GM13977 (cell line): ENCODE data around the gene IL3.

Experiments
- DNase-seq: peaks from one replicate; pipeline ENCODE4 v3.0.0; 2012; ENCODE audit warnings: low spot score
- CTCF ChIP-seq: IDR thresholded peaks from 2 replicates; pipeline ENCODE4 v1.5.1; 2012; ENCODE audit warnings: mild to moderate bottlenecking, control low read depth; ENCODE audit not compliant: insufficient read depth; ENCODE audit errors: extremely low read depth, missing control alignments
- in situ Hi-C: fragments of 300-500 bp; cut with MboI; formaldehyde crosslinking; loops from one replicate; pipeline ENCODE4 v1.12.0; 2022; ENCODE audit warnings: low sequenced_read_pairs, low pct_unique_long_range_greater_than_20kb, mixed read lengths, inconsistent platforms; ENCODE audit not compliant: unreplicated experiment

IL3 gene

GRCh38 chr5:132050661-132051552 is 9.5 kb upstream of the IL3 start:
- DNase-seq, result no peak
- TF ChIP-seq CTCF, result no peak
- in situ Hi-C loops, result loop anchor here (25.0 kb wide), 1 partner anchor 311 kb away; the partner anchor contains the start of gene SLC22A5

- in situ Hi-C loops, result loop anchor here (25.0 kb wide), 1 partner anchor 310 kb away; the partner anchor contains the start of gene SLC22A5
- DNase-seq, result no peak
- no peak for TF ChIP-seq CTCF
Observed at GRCh38 chr5:132052520-132052919, 7.9 kb upstream of the IL3 start.

GRCh38 chr5:132053483-132053882 is 7.0 kb upstream of the IL3 start:
- in situ Hi-C loops, result loop anchor here (25.0 kb wide), 1 partner anchor 309 kb away; the partner anchor contains the start of gene SLC22A5
- DNase-seq, result no peak
- TF ChIP-seq CTCF, result no peak

DNA sequence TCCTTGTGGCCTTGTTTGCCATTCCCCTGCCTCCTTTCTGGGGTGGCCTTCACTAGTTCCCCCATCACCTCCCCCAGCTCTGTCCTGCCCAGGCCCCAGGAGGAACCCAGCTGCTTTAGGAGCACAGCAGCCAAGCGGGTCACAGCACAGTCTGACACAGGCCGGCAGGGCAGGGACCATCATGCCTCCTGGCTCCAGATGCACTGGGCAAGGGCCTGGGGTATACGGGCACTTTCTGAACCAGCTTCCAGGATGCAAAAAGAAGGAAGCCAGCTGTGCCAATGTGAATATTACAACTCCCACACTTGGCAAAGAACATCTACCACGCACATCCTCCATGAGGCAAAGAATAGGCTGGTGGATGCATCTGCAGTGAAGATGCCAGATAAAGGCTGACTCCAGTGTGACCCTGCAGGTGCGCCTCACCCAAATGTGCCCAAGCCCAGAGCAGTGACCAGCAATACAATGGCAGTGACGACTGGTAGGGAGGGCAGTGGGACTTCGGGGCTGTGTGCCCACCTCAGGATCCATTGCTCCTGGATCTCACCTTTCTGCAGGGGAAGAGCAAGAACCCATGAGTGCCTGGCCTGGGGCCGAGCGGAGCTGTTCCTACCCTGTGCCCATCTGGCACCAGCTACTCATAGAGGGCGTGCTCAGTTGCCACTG is 6.3 kb upstream of the IL3 start:
- in situ Hi-C loops, result loop anchor here (25.0 kb wide), 1 partner anchor 308 kb away; the partner anchor contains the start of gene SLC22A5
- TF ChIP-seq CTCF, result no peak
- DNase-seq, result peak; percentile 2

DNA sequence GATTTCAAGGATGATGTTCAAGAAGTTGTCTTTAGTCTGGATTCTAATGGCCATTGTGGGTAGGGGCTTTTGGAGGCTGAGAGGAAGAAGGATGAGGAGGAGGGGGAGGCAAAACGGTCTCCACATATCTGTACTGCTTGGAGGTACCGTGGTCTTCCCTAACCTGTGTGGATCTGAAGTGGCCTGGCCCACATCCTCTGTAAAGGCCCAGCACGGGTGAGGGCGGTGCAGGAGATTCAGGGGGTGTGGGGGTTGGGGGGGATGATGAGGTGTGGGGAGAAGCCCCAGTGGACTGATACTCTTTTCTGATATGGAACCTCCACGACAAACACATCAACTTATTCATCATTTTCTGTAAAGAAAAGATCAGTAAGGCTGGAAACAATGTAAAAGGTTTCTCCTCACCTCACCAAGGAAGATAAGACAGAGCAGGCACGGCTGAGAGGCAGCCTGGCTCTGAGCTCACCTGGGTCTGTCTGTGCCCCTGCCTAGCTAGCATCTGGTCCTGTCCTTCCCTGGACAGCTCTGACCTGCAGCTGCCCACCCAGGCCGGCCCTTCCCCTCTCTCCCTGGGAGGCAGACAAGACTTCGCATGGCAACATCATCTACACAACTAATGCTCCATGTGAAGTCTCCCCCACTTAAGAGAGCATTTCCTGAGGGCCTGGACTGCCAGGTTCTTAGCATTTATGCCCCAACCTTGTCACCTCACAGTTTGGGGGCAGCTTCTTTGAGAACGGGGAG is 5.6 kb upstream of the IL3 start:
- TF ChIP-seq CTCF, result no peak
- DNase-seq, result peak; percentile 7
- in situ Hi-C loops, result loop anchor here (25.0 kb wide), 1 partner anchor 307 kb away; the partner anchor contains the start of gene SLC22A5

DNA sequence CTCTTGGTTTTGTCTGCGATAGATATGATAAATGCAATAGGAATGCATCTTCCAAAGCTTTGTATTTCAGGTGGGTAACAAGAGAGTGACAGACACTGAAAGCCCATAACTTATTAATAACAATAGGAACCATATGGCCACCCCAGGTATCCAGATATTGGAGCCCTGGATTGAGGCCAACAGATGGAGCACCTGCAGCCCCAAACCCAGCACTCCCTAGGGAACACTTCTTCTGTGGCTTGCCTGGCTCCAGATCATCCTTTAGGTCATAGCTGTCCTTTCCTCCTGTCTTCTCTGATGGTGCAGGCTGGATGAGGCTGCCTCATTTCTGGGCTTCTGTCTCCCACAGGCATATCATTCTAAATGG is 5.0 kb upstream of the IL3 start:
- in situ Hi-C loops, result loop anchor here (25.0 kb wide), 1 partner anchor 307 kb away; the partner anchor contains the start of gene SLC22A5
- TF ChIP-seq CTCF, result no peak
- DNase-seq, result no peak
